Activated gamma-delta T cell (primary cell): ENCODE measurements around the gene BAK1.

Source experiments
- DNase-seq: peaks from one replicate; lab custom pipeline; 2025; lab: John Stamatoyannopoulos, UW
- total RNA-seq, 2 donors: gene quantifications; one replicate each; lab custom pipeline; 2026; lab: John Stamatoyannopoulos, UW

The BAK1 gene
- total RNA-seq = 32.4 to 43.6 reads per million in 2 donors

DNA sequence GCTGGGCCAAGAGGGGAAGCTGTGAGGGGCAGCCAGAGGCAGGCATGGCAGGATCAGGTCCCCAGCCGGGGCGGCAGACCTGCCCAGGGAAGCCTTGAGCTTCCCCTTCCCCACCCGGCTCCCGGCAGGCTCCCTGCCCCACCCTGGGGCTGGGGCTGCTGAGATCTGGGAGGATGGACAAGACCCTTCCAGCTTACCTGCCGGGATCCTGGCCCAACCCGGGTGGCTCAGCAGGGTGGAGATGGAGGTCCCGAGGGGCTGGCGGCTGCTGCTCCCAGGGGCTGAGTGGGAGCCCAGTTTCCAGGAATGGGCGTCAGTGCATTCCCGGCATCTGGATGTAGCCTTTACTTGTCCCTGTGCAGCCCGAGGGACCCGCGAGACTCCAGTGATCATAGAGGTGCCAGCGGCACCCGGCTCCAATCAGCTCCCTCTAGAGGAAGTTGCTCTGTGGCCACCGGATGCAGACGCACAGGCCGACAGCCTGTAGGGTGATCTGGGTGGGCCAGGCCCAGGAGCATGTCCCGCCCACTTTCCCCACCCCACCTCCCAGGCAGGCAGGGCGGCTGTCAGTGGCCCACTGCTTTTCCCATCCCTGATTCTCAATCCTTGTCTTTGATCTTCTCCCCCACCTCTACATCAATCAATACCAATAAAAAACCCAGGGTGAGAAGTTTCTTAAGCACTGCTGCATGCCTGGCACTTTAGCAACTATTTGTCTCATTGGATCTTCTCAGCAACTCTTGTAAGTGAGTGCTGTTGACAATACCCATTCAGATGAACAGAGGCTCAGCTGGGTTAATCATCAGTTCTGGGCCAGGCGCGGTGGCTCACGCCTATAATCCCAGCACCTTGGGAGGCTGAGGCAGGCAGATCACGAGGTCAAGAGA, at the start of gene BAK1:
Gene BAK1, minus strand, starts transcription at position 449 of the 887 bp plus-strand sequence. CDS start 2,672 bp downstream, outside the sequence.
- peak; percentile 56 for DNase-seq

- no peak for DNase-seq
Measured at GRCh38 chr6:33628401-33628964, 48.4 kb upstream of the BAK1 start.

- no peak for DNase-seq
Measured at GRCh38 chr6:33627876-33628275, 47.8 kb upstream of the BAK1 start.

DNA sequence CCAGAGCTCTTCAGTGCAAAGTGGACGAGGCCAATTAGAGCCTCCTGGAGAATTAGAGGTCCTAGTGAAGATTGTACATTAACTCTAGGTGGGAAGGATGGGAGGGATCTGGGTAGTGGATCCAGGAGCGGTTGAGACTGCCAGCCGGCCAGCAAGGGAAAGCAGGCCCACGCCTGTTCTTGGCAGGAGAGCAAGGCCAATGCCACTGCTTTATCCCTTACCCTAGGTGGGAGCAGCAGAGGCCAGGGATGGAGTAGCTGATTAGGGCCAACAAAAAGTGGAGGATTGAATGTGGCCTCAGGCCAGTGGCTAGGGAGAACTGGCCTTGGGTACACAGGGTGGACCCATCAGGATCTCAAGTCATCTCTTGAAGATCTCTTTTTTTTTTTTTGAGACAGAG, 44.8 kb upstream of the BAK1 start:
- no peak for DNase-seq

- no peak for DNase-seq
Measured at GRCh38 chr6:33623895-33624381, 43.9 kb upstream of the BAK1 start.

DNA sequence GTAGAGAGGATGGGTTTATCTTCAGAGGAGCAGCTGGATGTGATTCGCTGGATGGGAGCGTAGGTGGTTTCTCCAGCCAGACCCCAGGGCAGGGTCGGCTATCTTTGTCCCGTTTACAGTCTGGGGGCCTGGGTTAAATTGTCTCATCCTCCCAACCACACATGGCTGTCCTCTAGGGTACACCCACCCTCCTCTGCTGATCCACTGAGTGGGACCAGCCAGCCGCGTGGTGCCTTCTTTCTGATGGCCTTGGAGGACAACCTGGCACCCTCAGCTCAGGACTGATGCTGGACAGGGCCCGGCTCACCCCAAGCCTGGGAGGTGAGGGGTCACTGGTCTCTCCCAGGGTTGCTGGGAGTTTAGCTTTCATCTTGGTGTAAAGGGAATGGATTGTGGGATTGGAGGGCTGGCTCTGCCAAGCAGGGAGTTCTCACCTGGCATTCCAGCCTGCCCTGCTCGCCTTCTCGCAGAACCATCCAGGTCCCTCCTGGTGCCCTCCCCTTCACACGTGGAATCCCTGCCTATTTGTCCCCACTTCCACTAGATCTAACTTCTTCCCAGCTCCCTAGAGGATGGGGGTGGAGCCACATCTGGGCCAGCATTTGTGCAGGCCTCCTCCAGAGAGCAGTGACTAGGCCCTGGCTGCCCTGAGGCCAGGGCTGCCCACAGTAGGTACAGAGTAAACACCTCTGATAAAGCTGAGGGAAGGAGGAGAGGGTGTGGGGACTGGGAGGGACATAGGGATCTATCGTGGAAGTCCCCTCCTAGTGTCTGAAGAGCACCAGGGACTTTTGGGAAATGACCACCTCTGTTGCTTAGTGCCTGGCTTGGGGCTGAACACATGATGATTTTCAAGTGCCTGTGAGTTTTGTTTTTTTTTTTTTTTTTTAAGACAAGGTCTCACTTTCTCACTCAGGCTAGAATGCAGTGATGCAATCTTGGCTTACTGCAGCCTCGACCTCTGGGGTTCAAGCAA, 42.7 kb upstream of the BAK1 start:
- no peak for DNase-seq

GRCh38 chr6:33621711-33622388, 41.8 kb upstream of the BAK1 start:
- DNase-seq = peak; percentile 21

- peak; percentile 67 for DNase-seq
Measured at GRCh38 chr6:33620856-33621710, 41.0 kb upstream of the BAK1 start, which contains the start of gene ITPR3. TSS of gene ITPR3 (plus strand) at chr6:33621322. CDS start at chr6:33621603, 281 bp downstream.

DNA sequence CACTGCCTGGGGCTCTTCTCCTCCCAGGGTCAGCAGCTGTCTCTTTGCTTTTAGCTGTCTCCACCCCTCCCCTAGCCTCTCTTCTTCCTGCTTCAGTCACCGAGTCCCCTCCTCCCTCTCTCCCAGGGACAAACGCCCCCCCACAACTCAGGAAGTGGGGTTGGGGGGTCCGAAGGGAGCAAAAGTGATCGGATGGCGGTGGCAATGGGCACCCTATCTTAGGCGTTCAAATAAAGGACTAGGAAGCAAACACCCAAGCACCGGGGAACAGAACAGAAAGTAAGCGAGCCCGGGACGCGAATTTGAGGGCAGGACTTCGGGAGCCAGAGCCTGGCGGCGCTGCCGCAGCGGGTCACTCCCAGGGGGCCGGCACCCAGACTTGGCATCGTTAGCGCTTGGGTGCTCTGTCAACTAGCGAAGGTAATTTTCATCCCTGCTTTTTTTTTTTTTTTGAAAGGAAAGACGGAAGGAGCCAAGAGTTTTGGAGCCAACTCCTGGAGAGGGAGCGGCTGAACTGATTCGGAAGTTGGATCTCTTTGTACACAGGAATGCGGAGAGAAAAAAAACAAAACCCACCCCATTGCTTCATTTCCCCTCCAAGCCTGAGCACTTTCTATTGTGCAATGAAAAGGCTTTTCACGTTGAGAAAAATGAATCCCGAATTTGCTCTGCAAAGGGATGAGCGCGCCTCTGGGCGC, 40.2 kb upstream of the BAK1 start:
- no peak for DNase-seq

DNA sequence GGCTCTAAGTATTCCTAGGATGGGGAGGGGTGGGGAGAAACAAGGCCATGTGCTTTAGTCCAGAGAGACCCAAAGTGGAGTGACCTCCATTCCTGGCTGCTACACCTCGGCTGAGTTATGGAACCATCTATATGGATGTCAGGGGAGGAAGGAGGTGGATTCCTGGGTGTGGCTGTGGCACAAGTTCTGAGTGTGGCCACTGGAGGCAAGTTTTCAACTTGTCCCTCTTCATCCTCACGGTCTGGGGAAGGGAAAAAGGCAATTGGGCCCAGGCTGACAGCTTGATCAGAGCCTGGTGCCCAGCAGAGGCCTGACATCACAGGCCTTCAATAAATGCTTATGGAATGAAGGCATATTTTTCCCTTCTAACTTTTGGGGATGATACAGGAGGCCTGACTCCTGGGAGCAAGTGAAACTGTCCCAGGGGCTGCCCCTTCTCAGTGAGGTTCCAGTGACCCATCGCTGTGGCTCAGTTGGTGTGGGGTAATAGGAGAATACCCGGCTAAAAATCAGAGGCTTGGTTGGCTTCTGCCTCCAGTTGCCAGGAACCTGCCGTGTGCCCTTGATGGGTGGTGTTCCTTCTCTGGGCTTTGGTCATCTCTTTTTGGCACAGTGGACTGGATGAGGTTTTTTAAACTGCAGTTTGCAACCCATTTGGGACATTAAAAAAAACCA, 39.2 kb upstream of the BAK1 start:
- DNase-seq = no peak

GRCh38 chr6:33616913-33617312, 36.8 kb upstream of the BAK1 start:
- DNase-seq = no peak

DNA sequence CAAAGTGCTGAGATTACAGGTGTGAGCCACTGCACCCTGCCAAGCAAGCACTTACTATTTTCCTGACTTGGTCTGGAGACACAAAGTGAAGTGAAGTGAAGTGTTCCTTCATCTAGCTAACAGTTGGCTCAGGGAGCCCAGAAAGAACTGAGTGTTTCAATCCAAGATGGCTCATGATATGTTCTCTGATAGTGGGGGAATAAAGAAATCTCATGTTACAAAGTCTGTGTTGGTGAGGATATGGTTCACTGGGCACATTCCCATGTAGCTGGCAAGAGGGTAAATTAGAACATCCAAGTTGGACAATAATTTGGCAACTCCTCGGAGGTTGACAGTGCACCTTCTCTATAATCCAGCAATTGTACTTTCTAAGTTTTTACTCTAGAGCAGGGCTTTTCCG, 36.0 kb upstream of the BAK1 start:
- DNase-seq = no peak

- no peak for DNase-seq
Measured at GRCh38 chr6:33613795-33614168, 33.7 kb upstream of the BAK1 start.

DNA sequence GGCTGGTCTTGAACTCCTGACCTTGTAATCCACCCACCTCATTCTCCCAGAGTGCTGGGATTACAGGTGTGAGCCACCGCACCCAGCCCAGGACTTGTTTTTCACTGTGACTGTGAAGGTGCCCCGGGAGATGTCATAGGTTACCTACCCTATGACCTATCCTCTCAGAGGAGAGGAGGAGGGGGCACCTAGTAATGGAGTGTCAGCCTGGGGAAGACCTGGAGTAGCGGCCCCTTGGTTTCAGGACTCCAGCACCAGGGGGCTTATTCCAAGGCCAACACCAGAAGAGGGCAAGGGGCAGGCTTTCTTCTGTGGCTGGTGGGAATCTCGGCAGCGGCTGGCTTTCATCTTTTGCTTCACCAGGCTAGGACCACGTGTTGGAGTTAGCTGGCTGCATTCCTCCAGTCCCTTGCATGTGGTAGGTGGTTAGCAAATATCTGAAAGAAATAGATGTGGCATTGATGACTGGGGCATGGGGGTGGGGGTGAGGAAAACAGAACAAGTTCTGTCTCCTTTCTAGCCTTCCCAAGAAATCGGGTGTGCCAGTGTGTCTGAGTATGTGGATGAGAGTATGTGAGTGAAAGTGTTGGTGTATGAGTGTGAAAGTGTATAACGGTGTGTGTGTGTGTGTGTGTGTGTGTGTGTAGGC, 33.2 kb upstream of the BAK1 start:
- DNase-seq = no peak

DNA sequence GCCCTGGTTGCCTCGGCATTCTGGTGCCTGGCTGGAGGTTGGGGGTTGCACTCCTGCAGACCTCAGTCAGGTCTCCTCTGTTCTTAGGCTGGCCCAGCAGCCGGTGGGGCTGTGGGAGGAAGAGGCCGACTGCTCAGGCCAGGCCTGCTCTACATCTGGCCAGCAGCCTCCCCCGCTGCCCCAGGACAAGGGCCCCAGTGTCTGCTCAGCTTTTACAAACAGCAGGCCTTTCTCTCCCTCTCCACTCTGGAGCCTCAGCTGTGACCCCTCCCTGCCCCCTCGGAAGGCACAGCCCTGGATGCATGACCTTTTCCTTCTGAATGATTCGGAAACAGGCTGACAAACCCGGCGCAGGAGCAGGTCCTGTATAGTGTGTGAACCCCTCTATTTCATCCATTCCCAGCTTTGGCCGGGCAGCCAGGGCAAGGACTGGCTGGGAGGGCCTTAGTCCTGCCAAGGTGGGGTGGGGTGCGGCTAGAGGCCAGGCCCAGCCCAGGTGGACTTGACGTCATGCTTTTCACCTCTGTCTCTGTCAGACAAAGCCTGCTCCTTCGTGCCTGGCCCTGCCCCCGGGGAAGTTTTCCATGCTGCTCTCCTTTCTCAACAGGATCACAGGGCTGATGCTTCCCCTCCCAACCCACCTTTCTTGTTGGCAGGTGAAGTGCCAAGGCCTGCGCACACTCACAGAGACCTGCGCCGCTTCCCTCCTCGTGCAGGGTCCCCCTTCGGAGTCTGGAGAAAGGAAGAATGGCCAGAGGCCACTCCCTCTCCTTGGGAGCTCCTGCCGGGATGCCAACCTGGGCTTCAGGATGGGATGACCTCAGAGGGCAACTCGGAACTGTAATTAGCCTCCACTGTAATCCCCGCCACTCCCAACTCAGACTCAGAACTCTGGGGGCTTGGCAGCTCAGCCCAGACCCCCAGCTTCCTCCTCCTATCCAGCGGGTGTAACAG, 31.0 kb upstream of the BAK1 start:
- DNase-seq = no peak

DNA sequence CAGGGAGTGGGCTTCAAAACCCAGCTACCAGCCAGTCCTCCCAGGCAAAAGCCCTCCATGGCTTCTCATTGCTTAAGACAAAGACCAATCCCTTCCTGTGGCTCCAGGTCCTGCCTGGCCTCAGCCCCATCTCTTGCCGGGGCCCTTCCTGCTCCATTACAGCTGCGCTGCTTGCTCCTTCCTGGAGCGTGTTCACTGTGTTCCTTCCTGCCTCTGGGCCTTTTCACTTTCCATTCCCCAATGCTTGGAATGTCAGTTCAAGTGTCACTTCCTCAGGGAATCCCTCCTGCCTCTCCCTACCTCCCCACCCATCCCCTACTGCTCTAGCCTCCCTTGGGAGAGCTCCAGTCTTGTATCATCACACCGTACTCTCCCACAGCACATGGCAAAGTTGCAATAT, 30.0 kb upstream of the BAK1 start:
- no peak for DNase-seq

DNA sequence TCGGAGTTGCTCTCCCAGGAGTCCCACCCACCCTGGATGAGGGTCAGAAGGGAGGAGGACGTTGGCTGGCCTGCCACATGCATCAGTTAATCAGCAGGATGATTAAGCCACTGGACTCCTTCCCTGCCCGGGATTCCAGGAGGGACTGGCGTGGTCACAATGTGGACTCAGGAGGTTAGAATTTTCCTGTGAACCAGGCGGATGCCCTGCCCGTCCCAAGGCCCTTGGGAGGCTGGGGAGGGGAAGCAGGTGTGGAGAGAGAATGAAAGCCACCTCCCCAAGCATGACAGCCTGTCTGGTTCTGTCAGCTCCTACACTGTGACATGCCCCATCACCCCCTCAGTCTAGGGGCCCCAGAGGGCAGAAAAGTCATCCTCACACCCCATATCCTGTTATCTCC, 29.5 kb upstream of the BAK1 start:
- no peak for DNase-seq

DNA sequence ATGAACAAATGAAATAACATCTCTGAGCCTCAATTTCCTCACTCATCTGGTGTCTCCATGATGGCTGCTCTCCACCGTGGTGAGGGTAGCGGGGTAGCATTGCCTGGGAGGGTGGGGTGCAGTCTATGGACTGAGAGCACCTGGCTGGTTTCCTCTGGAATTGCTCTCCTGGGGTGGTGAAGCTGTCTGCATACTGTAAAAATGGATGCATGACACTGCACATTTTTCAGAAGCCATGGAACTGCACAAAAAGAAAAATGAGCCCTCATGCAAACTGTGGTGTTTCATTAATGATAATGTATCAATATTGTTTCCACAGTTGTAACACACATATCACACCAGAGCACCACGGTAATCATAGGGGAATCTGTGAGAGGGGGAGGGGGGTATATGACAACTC, 28.9 kb upstream of the BAK1 start:
- no peak for DNase-seq
